ENCODE results near the gene VTA1.

- TF ChIP-seq, protein P1, sequence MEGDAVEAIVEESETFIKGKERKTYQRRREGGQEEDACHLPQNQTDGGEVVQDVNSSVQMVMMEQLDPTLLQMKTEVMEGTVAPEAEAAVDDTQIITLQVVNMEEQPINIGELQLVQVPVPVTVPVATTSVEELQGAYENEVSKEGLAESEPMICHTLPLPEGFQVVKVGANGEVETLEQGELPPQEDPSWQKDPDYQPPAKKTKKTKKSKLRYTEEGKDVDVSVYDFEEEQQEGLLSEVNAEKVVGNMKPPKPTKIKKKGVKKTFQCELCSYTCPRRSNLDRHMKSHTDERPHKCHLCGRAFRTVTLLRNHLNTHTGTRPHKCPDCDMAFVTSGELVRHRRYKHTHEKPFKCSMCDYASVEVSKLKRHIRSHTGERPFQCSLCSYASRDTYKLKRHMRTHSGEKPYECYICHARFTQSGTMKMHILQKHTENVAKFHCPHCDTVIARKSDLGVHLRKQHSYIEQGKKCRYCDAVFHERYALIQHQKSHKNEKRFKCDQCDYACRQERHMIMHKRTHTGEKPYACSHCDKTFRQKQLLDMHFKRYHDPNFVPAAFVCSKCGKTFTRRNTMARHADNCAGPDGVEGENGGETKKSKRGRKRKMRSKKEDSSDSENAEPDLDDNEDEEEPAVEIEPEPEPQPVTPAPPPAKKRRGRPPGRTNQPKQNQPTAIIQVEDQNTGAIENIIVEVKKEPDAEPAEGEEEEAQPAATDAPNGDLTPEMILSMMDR (IDR thresholded peaks at IDR 0.05; ENCODE audit: borderline replicate concordance, extremely low read depth, low read length, poor library complexity, severe bottlenecking) = no peak
- TF ChIP-seq EZH2 (IDR thresholded peaks at IDR 0.05; ENCODE audit: borderline replicate concordance, low read depth, low read length, severe bottlenecking) = no peak
These were observed 46.6 kb downstream of the VTA1 start for GRCh38 chr6:142193621-142194020.
